ENCODE results near the gene PPIL4. TPM values are rescaled to one million over a fixed set of nuclear protein-coding genes. Genes with fewer than 3 reads are reported as not detected.

PPIL4 gene
- total and polyA plus RNA-seq, 8 donors = 22.4 to 77.0 (median 63.5) TPM

- H3K27me3 ChIP-seq = no peaks in the 10 kb centered on the region
- no peak overlapping the region for H3K4me3 ChIP-seq
- H3K27ac ChIP-seq = no peak overlapping the region
- intact Hi-C loops (cut with DNase I) = no loop called here
- no peak for TF ChIP-seq CTCF (IDR thresholded peaks at IDR 0.05)
- H3K36me3 ChIP-seq = peaks cover 0 to 64% of the 10 kb centered on the region in 2 donors
- H3K9me3 ChIP-seq = no peaks in the 10 kb centered on the region
- DNase-seq = no peak
- no peaks in the 10 kb centered on the region for H3K4me1 ChIP-seq
- ATAC-seq = no peak
These were observed 35.5 kb upstream of the PPIL4 start for GRCh38 chr6:149581349-149581748.

- Histone ChIP-seq H3K4me1 (no peaks in the 10 kb centered on the region), H3K27me3 (no peaks in the 10 kb centered on the region), H3K27ac (no peak overlapping the region), H3K36me3 (peaks cover 0 to 59% of the 10 kb centered on the region in 2 donors), H3K9me3 (no peaks in the 10 kb centered on the region), H3K4me3 (no peak overlapping the region)
- ATAC-seq (no peak), DNase-seq (no peak)
- intact Hi-C loops (cut with DNase I) = no loop called here
- TF ChIP-seq CTCF (IDR thresholded peaks at IDR 0.05) = no peak
These were observed 35.0 kb upstream of the PPIL4 start for GRCh38 chr6:149580880-149581279.

- no peak for TF ChIP-seq CTCF (IDR thresholded peaks at IDR 0.05)
- intact Hi-C loops (cut with DNase I) = no loop called here
- no peaks in the 10 kb centered on the region for H3K9me3 ChIP-seq
- peaks cover 4 to 33% of the 10 kb centered on the region in 2 donors for H3K4me1 ChIP-seq
- no peak overlapping the region for H3K4me3 ChIP-seq
- ATAC-seq (no peak), DNase-seq (no peak)
- H3K27me3 ChIP-seq = peaks cover 0 to 6% of the 10 kb centered on the region in 2 donors
- no peak overlapping the region for H3K27ac ChIP-seq
- H3K36me3 ChIP-seq = no peaks in the 10 kb centered on the region
These were observed 22.2 kb upstream of the PPIL4 start for GRCh38 chr6:149567945-149568585.

GRCh38 chr6:149567194-149567586 is 21.3 kb upstream of the PPIL4 start:
- Histone ChIP-seq H3K36me3 (no peaks in the 10 kb centered on the region), H3K27ac (peak overlapping the region; percentile 85 to 91), H3K27me3 (peaks cover 0 to 6% of the 10 kb centered on the region in 2 donors), H3K4me3 (peak overlapping the region; percentile 97 to 99), H3K4me1 (peaks cover 4 to 36% of the 10 kb centered on the region in 2 donors), H3K9me3 (no peaks in the 10 kb centered on the region)
- TF ChIP-seq CTCF (IDR thresholded peaks at IDR 0.05) = no peak
- no peak for ATAC-seq
- no peak for DNase-seq
- intact Hi-C loops (cut with DNase I) = no loop called here

GRCh38 chr6:149566410-149567193 is 20.8 kb upstream of the PPIL4 start:
- H3K27me3 ChIP-seq = peaks cover 0 to 6% of the 10 kb centered on the region in 2 donors
- intact Hi-C loops (cut with DNase I) = no loop called here
- no peak for TF ChIP-seq CTCF (IDR thresholded peaks at IDR 0.05)
- H3K4me1 ChIP-seq = peaks cover 4 to 36% of the 10 kb centered on the region in 2 donors
- H3K9me3 ChIP-seq = no peaks in the 10 kb centered on the region
- peak overlapping the region; percentile 97 to 99 for H3K4me3 ChIP-seq
- DNase-seq (peak; percentile 54 to 90 (median 55)), ATAC-seq (peak; percentile 63)
- H3K36me3 ChIP-seq = no peaks in the 10 kb centered on the region
- H3K27ac ChIP-seq = peak overlapping the region; percentile 85 to 91

Measured in left lung (tissue), 10 donors.